HG02610 (cell line): ENCODE results near the gene TMOD2.

Experiments used
- ATAC-seq: cut with Tn5 transposase; IDR thresholded peaks from one replicate; pipeline ENCODE4 v1.9.1; 2021; ENCODE audit warnings: mild to moderate bottlenecking, moderate library complexity; ENCODE audit not compliant: unreplicated experiment

TMOD2 gene

GRCh38 chr15:51809457-51809856 is 58.1 kb downstream of the TMOD2 start:
- ATAC-seq = no peak

- no peak for ATAC-seq
These were observed 61.2 kb downstream of the TMOD2 start for GRCh38 chr15:51812598-51812997.

GRCh38 chr15:51814606-51815005 is 63.2 kb downstream of the TMOD2 start:
- ATAC-seq = no peak

GRCh38 chr15:51816611-51817010 is 65.2 kb downstream of the TMOD2 start:
- ATAC-seq = no peak

DNA sequence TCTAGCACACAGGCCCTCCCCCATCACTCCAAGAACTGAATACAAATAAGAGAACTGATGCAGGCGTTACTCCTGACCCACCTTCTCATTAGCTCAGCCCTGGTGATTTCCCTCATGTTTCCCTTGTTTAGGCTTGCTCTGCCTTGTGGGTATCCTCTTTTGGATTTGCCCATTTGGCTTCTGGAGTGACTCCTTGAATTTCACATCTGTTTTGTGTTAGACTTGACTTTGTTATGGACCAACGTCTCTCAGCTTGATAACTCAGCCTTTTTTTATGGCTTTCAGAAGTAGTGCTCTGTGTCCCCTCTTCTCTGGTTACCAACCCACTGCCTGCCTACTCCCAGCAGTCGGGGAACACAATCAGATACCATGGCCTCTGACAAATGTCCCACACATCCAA is 66.8 kb downstream of the TMOD2 start:
- ATAC-seq = no peak

DNA sequence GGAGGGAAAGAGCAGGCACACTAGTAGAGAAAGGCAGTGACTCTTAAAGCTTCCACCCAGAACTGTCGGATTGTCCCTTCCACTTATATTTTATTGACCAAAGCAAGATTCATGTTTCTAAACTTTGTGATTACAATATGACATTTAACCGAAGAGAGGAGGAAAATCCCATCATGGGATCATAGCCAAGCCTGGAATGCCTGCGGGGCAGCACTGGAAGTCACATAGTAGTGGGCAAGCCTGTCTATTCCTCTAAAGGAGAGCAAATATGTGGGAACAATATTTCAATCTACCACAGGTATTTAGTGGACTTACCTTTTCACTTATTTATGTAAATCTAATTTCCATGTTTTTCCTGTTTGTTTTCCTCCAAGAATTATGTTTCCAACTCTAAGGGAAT is 74.3 kb downstream of the TMOD2 start:
- no peak for ATAC-seq

DNA sequence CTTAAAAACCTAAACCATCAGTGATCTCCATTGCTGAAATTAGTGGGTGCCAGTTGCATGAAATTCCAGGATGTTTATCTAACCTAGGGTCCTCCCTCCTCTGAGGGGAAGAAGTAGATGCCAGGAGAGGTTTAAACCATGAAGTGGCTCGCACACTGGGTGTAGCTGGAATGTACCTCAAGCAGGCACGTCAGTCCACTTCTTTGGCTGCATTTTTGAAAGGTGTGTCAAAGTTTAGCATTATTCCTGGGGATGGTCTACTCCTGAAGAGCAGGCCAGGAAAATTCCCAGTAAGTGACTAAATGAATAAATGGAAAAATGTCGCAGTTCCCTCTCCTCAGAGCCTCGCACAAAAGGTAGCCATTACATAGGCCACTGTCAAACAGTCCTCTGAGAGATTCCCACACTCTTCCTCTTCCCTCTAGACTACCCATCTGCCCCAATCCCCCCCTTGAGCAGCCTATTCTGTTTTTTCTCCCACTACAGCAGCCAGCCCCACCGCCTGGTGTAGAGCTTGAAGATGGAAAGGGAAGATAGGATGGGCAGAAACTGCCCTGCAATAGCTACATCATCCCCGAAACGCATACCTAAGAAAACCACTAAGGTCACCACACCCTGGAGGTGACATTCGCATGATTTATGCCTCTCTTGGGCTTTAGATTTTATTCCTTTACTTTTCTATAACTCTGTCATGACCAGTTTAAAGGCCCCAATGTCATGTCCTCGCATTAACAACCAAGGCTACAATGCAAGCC is 77.4 kb downstream of the TMOD2 start:
- no peak for ATAC-seq

- peak; percentile 87 for ATAC-seq
These were observed 78.2 kb downstream of the TMOD2 start, which contains the start of gene TMOD3 for GRCh38 chr15:51829376-51830275. TSS of gene TMOD3 (plus strand) at chr15:51829653. CDS start at chr15:51862885, 33,232 bp downstream.

DNA sequence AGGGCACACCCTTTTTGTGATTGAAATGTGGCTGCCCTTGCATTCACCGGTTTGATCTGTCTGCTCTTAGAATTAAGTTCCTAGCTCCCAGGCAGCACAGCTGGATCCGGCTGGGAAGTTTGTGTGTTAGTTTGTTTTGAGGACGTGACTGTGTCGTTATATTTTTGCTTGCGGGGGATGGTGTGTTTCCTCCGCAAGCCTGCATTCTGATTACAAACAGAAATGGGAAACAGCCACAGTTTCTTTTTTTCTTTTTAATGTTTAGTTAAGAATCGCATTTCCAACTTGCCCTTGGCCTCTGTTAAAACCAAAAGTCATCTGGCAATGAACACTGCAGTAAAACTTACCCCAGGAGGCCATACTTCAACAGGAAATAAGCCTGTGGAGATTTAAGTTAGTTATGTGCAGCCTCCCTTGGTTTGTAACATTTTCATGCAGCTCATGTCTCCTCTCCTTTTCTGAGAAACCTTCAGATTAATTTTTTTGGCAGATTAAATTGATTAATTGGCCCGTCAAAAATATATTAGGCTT is 78.9 kb downstream of the TMOD2 start:
- ATAC-seq = no peak

DNA sequence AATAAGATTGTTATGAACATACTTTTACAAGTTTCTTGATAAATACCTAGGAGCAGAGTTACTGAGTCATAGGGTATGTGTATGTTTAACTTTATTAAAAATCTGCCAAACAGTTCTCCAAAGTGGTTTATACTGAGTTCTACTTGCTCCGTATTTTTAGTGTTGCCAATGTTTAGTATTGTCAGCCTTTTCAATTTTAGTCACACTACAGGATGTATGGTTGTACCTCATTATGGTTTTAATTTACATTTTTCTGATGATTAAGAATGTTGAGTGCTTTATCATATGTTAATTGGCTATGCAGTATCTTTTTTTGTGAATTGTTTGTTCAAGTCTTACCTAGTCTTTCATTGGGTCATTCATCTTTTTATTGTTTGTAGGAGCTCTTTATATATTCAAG is 82.4 kb downstream of the TMOD2 start:
- no peak for ATAC-seq

DNA sequence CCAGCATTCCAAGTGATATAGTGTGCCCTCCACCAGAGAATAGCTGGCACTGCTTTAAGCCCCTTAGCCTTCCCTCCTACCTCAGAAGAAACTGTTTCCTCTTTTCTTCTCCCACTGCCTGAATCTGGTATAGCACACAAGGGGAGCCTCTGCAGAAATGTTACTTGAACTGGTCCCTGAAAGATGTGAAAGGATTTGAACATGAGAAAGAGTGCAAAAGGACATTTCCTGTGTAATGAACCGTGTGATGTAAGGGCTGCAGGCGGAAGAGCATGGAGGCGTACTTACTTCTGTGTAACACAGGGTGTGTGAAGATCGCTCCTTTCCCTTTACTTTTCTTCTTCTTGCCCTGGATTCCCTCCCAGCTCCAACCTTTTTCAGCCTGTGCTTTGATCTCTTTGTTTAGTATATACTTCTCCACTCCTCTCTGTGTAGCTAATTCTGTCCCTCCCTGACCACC is 86.4 kb downstream of the TMOD2 start:
- peak; percentile 63 for ATAC-seq

- no peak for ATAC-seq
These were observed 86.9 kb downstream of the TMOD2 start for GRCh38 chr15:51838270-51838669.

DNA sequence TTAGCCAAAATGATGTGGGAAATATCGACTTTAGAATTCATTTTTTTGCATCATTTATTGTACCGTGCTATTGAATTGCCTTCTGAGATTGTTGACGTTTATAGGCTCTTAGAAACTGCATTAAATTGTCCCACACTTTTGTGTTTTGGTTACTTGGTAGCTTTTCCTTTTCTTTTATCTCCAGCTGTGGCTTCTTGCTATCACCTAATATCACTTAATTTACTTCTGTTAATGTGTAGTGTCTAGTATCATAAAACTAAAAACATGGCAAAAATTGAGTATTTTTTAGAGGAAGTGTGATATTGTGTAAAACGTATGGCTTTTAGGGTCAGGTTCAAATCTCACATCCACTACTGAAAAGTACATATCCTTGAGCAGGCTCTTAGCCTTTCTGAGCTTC is 89.3 kb downstream of the TMOD2 start:
- no peak for ATAC-seq

GRCh38 chr15:51841406-51842040 is 90.1 kb downstream of the TMOD2 start:
- ATAC-seq = no peak

- no peak for ATAC-seq
These were observed 90.9 kb downstream of the TMOD2 start for GRCh38 chr15:51842265-51842664.

DNA sequence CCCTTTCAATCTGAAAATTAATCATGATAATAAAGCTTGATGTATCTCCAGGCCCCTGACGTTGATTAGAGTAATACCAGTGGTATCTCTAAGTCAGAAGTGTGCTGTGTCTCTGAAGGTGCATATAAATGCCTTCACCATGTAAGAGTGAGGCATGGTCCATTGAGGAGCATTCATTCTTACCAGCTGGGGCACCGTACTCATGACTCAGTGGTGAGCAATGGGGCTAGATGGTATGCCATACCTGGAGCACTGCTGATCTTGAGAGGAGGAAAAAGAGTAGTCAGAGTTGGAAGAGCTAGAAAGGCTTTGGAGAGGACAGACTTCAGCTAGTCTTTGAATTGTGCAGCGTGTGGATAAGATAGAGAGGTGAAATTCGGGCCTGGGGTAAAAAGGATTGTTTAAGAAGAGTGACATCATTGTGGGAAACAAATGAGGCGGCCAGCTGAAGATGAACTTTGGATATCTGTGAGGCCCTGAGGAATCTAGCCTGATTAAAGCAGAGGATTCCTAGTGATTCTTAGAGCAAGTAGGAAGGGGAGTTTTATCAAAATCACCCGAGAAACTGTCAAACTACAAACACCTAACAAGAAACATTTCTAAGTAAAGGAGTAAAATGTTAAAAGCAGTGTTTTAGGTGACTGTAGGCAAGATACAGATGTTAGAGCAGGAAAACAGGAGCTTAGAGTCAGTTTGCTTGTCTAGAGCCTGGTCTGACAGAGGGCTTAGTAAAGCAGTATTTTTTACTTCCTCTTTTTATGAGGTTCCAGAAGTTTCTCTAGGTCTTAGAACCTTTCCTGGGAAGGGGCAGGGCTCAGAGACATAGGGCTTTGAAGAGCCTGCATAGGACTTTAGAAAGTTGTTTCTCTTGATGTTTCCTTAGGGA is 91.7 kb downstream of the TMOD2 start:
- ATAC-seq = no peak

DNA sequence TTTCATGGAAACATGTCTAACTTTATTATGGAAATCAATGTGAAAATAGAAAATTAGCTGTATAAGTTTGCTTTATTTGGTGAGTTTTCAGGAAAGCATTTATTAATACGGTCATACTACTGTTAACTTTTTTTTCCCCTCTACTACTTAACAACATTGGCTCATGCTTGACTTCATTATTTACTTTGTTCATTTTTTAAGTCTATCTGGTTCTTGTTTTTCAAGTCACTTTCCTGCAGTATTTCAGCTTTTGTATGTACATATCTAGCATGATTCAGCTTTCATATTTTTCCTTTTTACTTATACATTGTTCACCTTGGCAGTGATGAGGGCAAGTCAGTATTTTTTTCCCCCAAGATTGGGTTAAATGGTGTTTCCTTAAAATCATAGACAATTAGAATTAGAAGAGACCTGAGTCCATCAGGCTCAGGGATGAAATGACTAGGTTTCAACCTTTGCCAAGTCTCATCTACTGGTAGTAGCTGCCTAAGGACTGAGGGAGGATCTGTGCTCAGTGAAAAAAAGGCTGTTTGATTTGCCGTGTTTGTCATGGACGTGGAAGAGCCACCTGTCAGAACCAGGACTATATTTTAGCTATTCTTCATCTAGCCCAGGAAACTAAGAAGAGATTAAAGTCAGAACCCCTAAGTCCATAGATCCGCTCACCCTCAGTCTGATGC is 93.5 kb downstream of the TMOD2 start:
- no peak for ATAC-seq

- ATAC-seq = no peak
These were observed 94.7 kb downstream of the TMOD2 start for GRCh38 chr15:51846066-51846462.

DNA sequence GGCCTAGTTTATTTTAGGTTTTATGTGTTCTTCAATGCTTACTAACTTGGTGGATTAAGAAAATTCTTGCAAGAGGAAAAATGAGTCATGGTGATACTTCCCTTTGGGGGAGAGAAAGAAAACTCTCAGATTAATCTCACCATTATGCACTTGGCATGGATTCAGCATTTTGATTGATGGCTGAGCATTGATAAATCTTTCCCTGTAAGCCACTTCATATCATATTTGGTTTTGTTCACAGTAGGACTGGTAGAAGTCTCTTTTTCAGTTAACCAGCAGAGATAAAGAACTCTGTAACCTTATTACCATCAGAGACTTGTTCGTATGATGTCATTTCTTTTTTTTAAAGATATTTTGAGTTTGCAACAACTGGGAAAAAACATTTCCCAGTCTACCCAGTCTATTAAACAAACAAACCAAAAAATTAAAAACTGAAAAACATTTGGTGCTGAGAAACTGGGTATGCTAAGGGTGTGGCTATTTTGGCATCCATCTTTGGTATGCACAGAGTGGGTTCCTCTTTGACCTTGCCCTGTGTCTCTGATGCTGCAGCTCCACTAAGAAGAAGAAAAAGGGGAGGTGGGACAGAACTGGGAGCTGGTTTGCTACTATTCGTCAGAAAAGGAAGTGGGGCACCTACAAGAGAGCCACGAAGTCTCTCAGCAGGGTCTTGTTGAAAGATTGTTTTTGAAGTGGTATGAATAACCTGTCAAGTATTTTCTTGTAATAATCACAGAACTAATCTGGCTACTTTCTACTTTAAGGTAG is 95.2 kb downstream of the TMOD2 start:
- ATAC-seq = no peak
